ENCODE results near the gene C20orf202.

The C20orf202 gene

DNA sequence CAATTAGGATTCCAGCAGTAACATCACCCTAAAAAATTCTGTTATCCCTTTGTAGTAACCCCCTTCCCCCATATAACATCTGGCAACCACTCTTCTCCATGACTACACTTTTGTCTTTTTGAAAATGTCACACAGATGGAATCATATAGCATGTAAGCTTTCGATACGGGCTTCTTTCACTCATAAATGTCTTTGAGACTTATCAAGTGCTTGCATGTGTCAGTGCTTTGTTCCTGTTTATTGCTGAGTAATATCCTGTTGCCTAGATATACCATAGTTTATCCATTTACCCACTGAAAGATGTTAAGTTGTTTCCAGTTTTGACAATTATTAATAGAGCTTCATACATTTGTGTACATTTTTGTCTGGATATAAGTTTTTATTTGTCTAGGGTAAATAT is 52.4 kb downstream of the C20orf202 start:
- DNase-seq, result no peak

All from SW 1271 (cell line).